Liver (tissue), 9 donors: ENCODE measurements around the gene PCNT. TPM values are rescaled to one million over a fixed set of nuclear protein-coding genes. Genes with fewer than 3 reads are reported as not detected.

Source experiments
- DNase-seq: peaks from one replicate; pipeline ENCODE4 v3.0.0-alpha.2; 2017; ENCODE audit warnings: low spot score
- H3K27ac ChIP-seq, 2 donors: one replicate each; pipeline ENCODE4 v1.7.0; 2013; ENCODE audit warnings: inconsistent platforms in 2 of 2, low read length in 2 of 2, control low read depth in 1 of 2, low read depth in 1 of 2, mild to moderate bottlenecking in 1 of 2
- H3K27me3 ChIP-seq, 4 donors: one replicate each; pipeline versions ENCODE4 v1.6.1 to v1.7.0; 2013; ENCODE audit warnings: low read length in 3 of 4, inconsistent platforms in 1 of 4, mild to moderate bottlenecking in 1 of 4, moderate library complexity in 1 of 4; ENCODE audit not compliant: control insufficient read depth in 4 of 4, insufficient read depth in 4 of 4
- H3K36me3 ChIP-seq, 4 donors: one replicate each; pipeline versions ENCODE4 v1.6.1 to v1.7.0; 2013; ENCODE audit warnings: low read length in 3 of 4, mild to moderate bottlenecking in 3 of 4, low read depth in 1 of 4, moderate library complexity in 1 of 4; ENCODE audit not compliant: control insufficient read depth in 4 of 4, insufficient read depth in 3 of 4
- H3K4me1 ChIP-seq, 4 donors: one replicate each; pipeline versions ENCODE4 v1.6.1 to v1.7.0; 2013; ENCODE audit warnings: low read length in 3 of 4, mild to moderate bottlenecking in 3 of 4, moderate library complexity in 1 of 4; ENCODE audit not compliant: control insufficient read depth in 4 of 4, insufficient read depth in 4 of 4
- H3K4me3 ChIP-seq, 3 donors: one replicate each; pipeline versions ENCODE4 v1.6.1 to v1.7.0; 2013; ENCODE audit warnings: low read length in 3 of 3, control low read depth in 1 of 3, low read depth in 1 of 3, mild to moderate bottlenecking in 1 of 3
- H3K9ac ChIP-seq, 2 donors: one replicate each; pipeline ENCODE4 v1.7.0; 2013; ENCODE audit warnings: low read length in 2 of 2, mild to moderate bottlenecking in 2 of 2, moderate library complexity in 2 of 2, control low read depth in 1 of 2, low read depth in 1 of 2
- H3K9me3 ChIP-seq, 4 donors: one replicate each; pipeline versions ENCODE4 v1.6.1 to v1.7.0; 2013; ENCODE audit warnings: low read length in 3 of 4; ENCODE audit not compliant: control insufficient read depth in 4 of 4
- ATF3 ChIP-seq: IDR thresholded peaks from 2 replicates; pipeline ENCODE4 v1.6.1; 2016; ENCODE audit warnings: antibody characterized with exemption
- CTCF ChIP-seq: fragments of 150-350 bp; IDR thresholded peaks from 2 replicates; pipeline ENCODE4 v1.5.1; 2017; ENCODE audit warnings: improper control_type of control experiment, low read depth, low read length; ENCODE audit not compliant: missing input control
- EGR1 ChIP-seq, 2 donors: IDR thresholded peaks; 2 replicates each; pipeline ENCODE4 v1.6.1; 2016 to 2018; ENCODE audit warnings: antibody characterized with exemption in 2 of 2, low read depth in 2 of 2
- FOXA1 ChIP-seq: IDR thresholded peaks from 2 replicates; pipeline ENCODE4 v1.6.1; 2016; ENCODE audit warnings: antibody characterized with exemption
- GABPA ChIP-seq, 2 donors: IDR thresholded peaks in 1 of 2; conservative IDR thresholded peaks in 1 of 2; 2 replicates each; pipeline ENCODE4 v1.6.1; 2016; ENCODE audit warnings: antibody characterized with exemption in 2 of 2, mild to moderate bottlenecking in 1 of 2, moderate library complexity in 1 of 2
- HNF4A ChIP-seq, 2 donors: conservative IDR thresholded peaks; 2 replicates each; pipeline ENCODE4 v1.6.1; 2016; ENCODE audit warnings: antibody characterized with exemption in 2 of 2, mild to moderate bottlenecking in 2 of 2
- JUND ChIP-seq, 2 donors: IDR thresholded peaks; 2 replicates each; pipeline ENCODE4 v1.6.1; 2016; ENCODE audit warnings: antibody characterized with exemption in 2 of 2
- MAX ChIP-seq: IDR thresholded peaks from 2 replicates; pipeline ENCODE4 v1.6.1; 2016; ENCODE audit warnings: antibody characterized with exemption
- NR2F2 ChIP-seq: IDR thresholded peaks from 2 replicates; pipeline ENCODE4 v1.6.1; 2016; ENCODE audit warnings: antibody characterized with exemption
- RAD21 ChIP-seq, 2 donors: IDR thresholded peaks; 2 replicates each; pipeline ENCODE4 v1.6.1; 2016; ENCODE audit warnings: antibody characterized with exemption in 2 of 2, mild to moderate bottlenecking in 2 of 2
- REST ChIP-seq: IDR thresholded peaks from 2 replicates; pipeline ENCODE4 v1.6.1; 2016; ENCODE audit warnings: antibody characterized with exemption, mild to moderate bottlenecking
- RXRA ChIP-seq, 2 donors: IDR thresholded peaks; 2 replicates each; pipeline ENCODE4 v1.6.1; 2017 to 2018; ENCODE audit warnings: antibody characterized with exemption in 2 of 2, mild to moderate bottlenecking in 1 of 2
- SP1 ChIP-seq: IDR thresholded peaks from 2 replicates; pipeline ENCODE4 v1.6.1; 2018; ENCODE audit warnings: antibody characterized with exemption, mild to moderate bottlenecking
- TAF1 ChIP-seq: conservative IDR thresholded peaks from 2 replicates; pipeline ENCODE4 v1.6.1; 2016; ENCODE audit warnings: antibody characterized with exemption, mild to moderate bottlenecking
- YY1 ChIP-seq: IDR thresholded peaks from 2 replicates; pipeline ENCODE4 v1.6.1; 2016; ENCODE audit warnings: antibody characterized with exemption, mild to moderate bottlenecking
- ZBTB33 ChIP-seq: IDR thresholded peaks from 2 replicates; pipeline ENCODE4 v1.6.1; 2016; ENCODE audit warnings: antibody characterized with exemption
- WGBS: extraction: QIAGEN DNeasy Blood & Tissue Kit; methylation state at CpG from one replicate; pipeline ENCODE4 v1.1.7; 2013; 5-methylcytosine and 5-hydroxymethylcytosine counted together
- polyA plus RNA-seq, 2 donors: library from polyadenylated mRNA; stranded (reverse) in 1 of 2; unstranded in 1 of 2; fragments of 200-250 nt in 1 of 2; fragments of >200 nt in 1 of 2; fragmentation: Nextera tagmentation in 1 of 2; extraction: Ambion mirVana in 1 of 2; gene quantifications; one replicate each; pipeline versions ENCODE4 v1.2.1 to v1.2.3, GENCODE V29; 2013 to 2015
- total RNA-seq, 2 donors: library from RNA; depleted of rRNA; stranded (reverse); fragments of >200 nt; gene quantifications; one replicate each; pipeline ENCODE4 v1.2.3, GENCODE V29; 2014
- donor health status: healthy.
- donor health status: healthy.
- donor health status: healthy.
- donor health status: healthy.
- donor health status: healthy.

The PCNT gene
- total and polyA plus RNA-seq, 4 donors: 6.7 to 36.8 (median 15.2) TPM

- H3K4me3 ChIP-seq: no peak overlapping the region
- H3K36me3 ChIP-seq: no peaks in the 10 kb centered on the region
- no peak for DNase-seq
- H3K27ac ChIP-seq: no peak overlapping the region
- H3K4me1 ChIP-seq: peaks cover 2 to 3% (median 2%) of the 10 kb centered on the region in 4 donors
- WGBS: 95% methylated on average over 1 of the region's 1 CpG
- no peaks in the 10 kb centered on the region for H3K9me3 ChIP-seq
- H3K27me3 ChIP-seq: no peaks in the 10 kb centered on the region
- H3K9ac ChIP-seq: no peak overlapping the region
- TF ChIP-seq MAX (no peak), REST (no peak), CTCF (no peak), EGR1 (IDR thresholded peaks at IDR 0.05; ENCODE audit: low read depth in 2 of 2) (no peak), FOXA1 (no peak), JUND (IDR thresholded peaks at IDR 0.05) (no peak), GABPA (IDR thresholded peaks at IDR 0.05 in 1 of 2, conservative IDR thresholded peaks at IDR 0.05 in 1 of 2) (no peak), SP1 (no peak), YY1 (no peak), NR2F2 (no peak), TAF1 (no peak), HNF4A (conservative IDR thresholded peaks at IDR 0.05) (no peak), ATF3 (no peak), ZBTB33 (no peak)
These were observed 151.3 kb downstream of the PCNT start for GRCh38 chr21:46475296-46475695.

GRCh38 chr21:46477765-46478164 lies 153.8 kb downstream of the PCNT start:
- no peak overlapping the region for H3K27ac ChIP-seq
- H3K36me3 ChIP-seq: no peaks in the 10 kb centered on the region
- 83% methylated on average over 7 of the region's 7 CpGs for WGBS
- no peak overlapping the region for H3K9ac ChIP-seq
- peaks cover 7 to 10% (median 10%) of the 10 kb centered on the region in 4 donors for H3K4me1 ChIP-seq
- H3K4me3 ChIP-seq: no peak overlapping the region
- no peaks in the 10 kb centered on the region for H3K9me3 ChIP-seq
- TF ChIP-seq EGR1 (IDR thresholded peaks at IDR 0.05; ENCODE audit: low read depth in 2 of 2) (no peak), ZBTB33 (no peak), TAF1 (no peak), RAD21 (IDR thresholded peaks at IDR 0.05) (no peak), REST (no peak), RXRA (IDR thresholded peaks at IDR 0.05) (no peak)
- DNase-seq: no peak
- no peaks in the 10 kb centered on the region for H3K27me3 ChIP-seq
